HCT116 (cell line): ENCODE measurements around the gene LIX1. TPM values are rescaled to one million over a fixed set of nuclear protein-coding genes. Genes with fewer than 3 reads are reported as not detected.

Source experiments
- ATAC-seq: fragments of 200-7000 bp; cut with Tn5 transposase; 2 replicates; pipeline ENCODE4 v1.9.1; 2020; ENCODE audit warnings: mild to moderate bottlenecking, moderate library complexity
- BruUV-seq: library from RNA; stranded (reverse); fragments of 400-500 nt; replicated peaks from 2 replicates; lab custom pipeline; 2021; lab: Mats Ljungman, UMichigan
- CTCF ChIA-PET: fragments of 300-600 bp; sonication (Branson Sonifier 250); formaldehyde crosslinking; loops from one replicate; lab custom pipeline; 2021; ENCODE audit warnings: antibody characterized with exemption; lab: Charles Lee
- POLR2A ChIA-PET: fragments of 300-600, 350-600 bp; sonication (Branson Sonifier 250); formaldehyde crosslinking; loops from one replicate; lab custom pipeline; 2021; ENCODE audit warnings: antibody characterized with exemption; lab: Charles Lee
- RAD21 ChIA-PET, 2 experiments: fragments of 300-600 bp; sonication (Branson Sonifier 250); formaldehyde crosslinking; loops; one replicate each; lab custom pipeline; 2023; ENCODE audit warnings: low total read pairs in 2 of 2; ENCODE audit not compliant: uncharacterized antibody in 2 of 2, unreplicated experiment in 2 of 2, low non-redundant PET in 1 of 2; lab: Charles Lee
- DNase-seq: peaks from one replicate; pipeline ENCODE4 v3.0.0-alpha.2; 2010; ENCODE audit warnings: low read depth, low spot score
- H2AFZ ChIP-seq: fragments of 200-600 bp; shearing (Covaris generic), sonication (generic); 2 replicates; pipeline ENCODE4 v1.6.1; 2017; ENCODE audit warnings: low read depth, mixed run types, mixed read lengths, antibody characterized with exemption, low read length; ENCODE audit not compliant: poor library complexity, severe bottlenecking
- H3K27ac ChIP-seq: 2 replicates; pipeline ENCODE4 v1.5.1; 2012; ENCODE audit warnings: low read depth, low read length
- H3K27me3 ChIP-seq: fragments of 200-600 bp; sonication (generic); 2 replicates; pipeline ENCODE4 v1.6.1; 2016; ENCODE audit warnings: mixed run types, low read length, mixed read lengths; ENCODE audit not compliant: insufficient read depth
- H3K36me3 ChIP-seq, 2 experiments: fragments of 200-500 bp in 1 of 2; fragments of 200-600 bp in 1 of 2; sonication (Bioruptor generic) in 1 of 2; sonication (generic) in 1 of 2; 2 replicates each; pipeline versions ENCODE4 v1.5.1 to v1.6.1; 2014 to 2016; ENCODE audit warnings: low read length in 2 of 2, inconsistent platforms in 1 of 2, mixed read lengths in 1 of 2, mixed run types in 1 of 2; ENCODE audit not compliant: insufficient read depth in 2 of 2, control insufficient read depth in 1 of 2
- H3K4me1 ChIP-seq, 2 experiments: fragments of 200-600 bp in 1 of 2; sonication (generic) in 1 of 2; 2 replicates each; pipeline versions ENCODE4 v1.5.1 to v1.6.1; 2012 to 2017; ENCODE audit warnings: low read length in 2 of 2, inconsistent platforms in 1 of 2, mild to moderate bottlenecking in 1 of 2, mixed read lengths in 1 of 2, mixed run types in 1 of 2, moderate library complexity in 1 of 2; ENCODE audit not compliant: insufficient read depth in 2 of 2, control insufficient read depth in 1 of 2
- H3K4me2 ChIP-seq: fragments of 200-600 bp; sonication (generic); 2 replicates; pipeline ENCODE4 v1.6.1; 2017; ENCODE audit warnings: mixed run types, low read length, mixed read lengths
- H3K4me3 ChIP-seq, 2 experiments: fragments of 200-600 bp in 1 of 2; sonication (generic) in 1 of 2; replicated peaks in 1 of 2; 2 replicates each; pipeline ENCODE4 v1.5.1; 2011 to 2016; ENCODE audit warnings: low read length in 2 of 2, control low read depth in 1 of 2, low read depth in 1 of 2, mild to moderate bottlenecking in 1 of 2, mixed read lengths in 1 of 2, mixed run types in 1 of 2
- H3K79me2 ChIP-seq: fragments of 200-600 bp; sonication (generic); 2 replicates; pipeline ENCODE4 v1.6.1; 2017; ENCODE audit warnings: mild to moderate bottlenecking, mixed run types, low read length, moderate library complexity, mixed read lengths; ENCODE audit not compliant: insufficient read depth
- H3K9ac ChIP-seq: fragments of 200-600 bp; sonication (generic); 2 replicates; pipeline ENCODE4 v1.6.1; 2016; ENCODE audit warnings: low read length, mixed read lengths
- H3K9me2 ChIP-seq: fragments of 200-600 bp; sonication (generic), shearing (Covaris generic); 2 replicates; pipeline ENCODE4 v1.6.1; 2017; ENCODE audit warnings: mixed run types, mild to moderate bottlenecking, moderate library complexity; ENCODE audit not compliant: insufficient read depth
- H3K9me3 ChIP-seq, 2 experiments: fragments of 200-500 bp in 1 of 2; fragments of 200-600 bp in 1 of 2; sonication (Bioruptor generic) in 1 of 2; sonication (generic) in 1 of 2; 2 replicates each; pipeline ENCODE4 v1.6.1; 2014 to 2017; ENCODE audit warnings: low read length in 2 of 2, mixed read lengths in 2 of 2, inconsistent platforms in 1 of 2, low read depth in 1 of 2, mild to moderate bottlenecking in 1 of 2, mixed run types in 1 of 2, moderate library complexity in 1 of 2; ENCODE audit not compliant: control insufficient read depth in 1 of 2, insufficient read depth in 1 of 2
- H4K20me1 ChIP-seq: fragments of 200-600 bp; sonication (generic), shearing (Covaris generic); 2 replicates; pipeline ENCODE4 v1.6.1; 2017; ENCODE audit warnings: mixed run types, mild to moderate bottlenecking, moderate library complexity; ENCODE audit not compliant: insufficient read depth
- CBX3 ChIP-seq: IDR thresholded peaks from 2 replicates; pipeline ENCODE4 v1.6.1; 2012; ENCODE audit warnings: low read depth
- EGR1 ChIP-seq: IDR thresholded peaks from 2 replicates; pipeline ENCODE4 v1.6.1; 2012; ENCODE audit warnings: low read depth
- ELF1 ChIP-seq: IDR thresholded peaks from 2 replicates; pipeline ENCODE4 v1.6.1; 2012; ENCODE audit warnings: low read depth, borderline replicate concordance
- EZH2 ChIP-seq: fragments of 200-600 bp; sonication (generic); IDR thresholded peaks from 2 replicates; pipeline ENCODE4 v1.6.1; 2017; ENCODE audit warnings: antibody characterized with exemption, mixed run types
- EZH2phosphoT487 ChIP-seq: fragments of 200-600 bp; IDR thresholded peaks from 2 replicates; pipeline ENCODE4 v1.6.1; 2018; ENCODE audit warnings: antibody characterized with exemption, borderline replicate concordance
- FOSL1 ChIP-seq: IDR thresholded peaks from 2 replicates; pipeline ENCODE4 v1.6.1; 2012; ENCODE audit warnings: low read depth
- POLR2A ChIP-seq: IDR thresholded peaks from 2 replicates; pipeline ENCODE4 v1.7.0; 2011; ENCODE audit warnings: borderline replicate concordance; ENCODE audit not compliant: insufficient read depth, insufficient read length; ENCODE audit errors: extremely low read depth
- POLR2AphosphoS5 ChIP-seq: IDR thresholded peaks from 2 replicates; pipeline ENCODE4 v1.6.1; 2011; ENCODE audit warnings: mild to moderate bottlenecking, low read depth, low read length, moderate library complexity
- RAD21 ChIP-seq: IDR thresholded peaks from 2 replicates; pipeline ENCODE4 v1.6.1; 2012; ENCODE audit warnings: low read depth, mild to moderate bottlenecking
- REST ChIP-seq: IDR thresholded peaks from 2 replicates; pipeline ENCODE4 v1.6.1; 2012; ENCODE audit warnings: low read depth
- SIN3A ChIP-seq: IDR thresholded peaks from 2 replicates; pipeline ENCODE4 v1.6.1; 2012; ENCODE audit warnings: low read depth
- SP1 ChIP-seq: IDR thresholded peaks from 2 replicates; pipeline ENCODE4 v1.6.1; 2012; ENCODE audit warnings: low read depth
- SRF ChIP-seq: IDR thresholded peaks from 2 replicates; pipeline ENCODE4 v1.6.1; 2012; ENCODE audit warnings: low read depth
- TCF7L2 ChIP-seq: IDR thresholded peaks from 2 replicates; pipeline ENCODE4 v1.7.0; 2011; ENCODE audit warnings: borderline replicate concordance, inconsistent platforms; ENCODE audit not compliant: insufficient read depth, insufficient read length; ENCODE audit errors: extremely low read depth
- YY1 ChIP-seq: IDR thresholded peaks from 2 replicates; pipeline ENCODE4 v1.6.1; 2011; ENCODE audit warnings: low read length, low read depth, moderate library complexity, mild to moderate bottlenecking; ENCODE audit not compliant: insufficient replicate concordance; ENCODE audit errors: extremely low read depth
- ZBTB33 ChIP-seq: IDR thresholded peaks from 2 replicates; pipeline ENCODE4 v1.6.1; 2011; ENCODE audit warnings: mild to moderate bottlenecking, low read length, moderate library complexity; ENCODE audit not compliant: insufficient replicate concordance; ENCODE audit errors: extremely low read depth
- ZFX ChIP-seq: fragments of 450-650 bp; IDR thresholded peaks from 2 replicates; pipeline ENCODE4 v1.6.1; 2017
- intact Hi-C: fragments of 100-400 bp; cut with micrococcal nuclease; formaldehyde crosslinking; loops from 2 replicates; pipeline ENCODE4 v1.10.0; 2022
- total RNA-seq: library from RNA; stranded (reverse); gene quantifications from one replicate; pipeline ENCODE4 v1.2.1, GENCODE V29; 2021; ENCODE audit not compliant: unreplicated experiment
- TF ChIP-seq, protein P1 (sequence below): IDR thresholded peaks from 2 replicates; pipeline ENCODE4 v1.6.1; 2012
- TF ChIP-seq, protein P2 (sequence below), 3 experiments: fragments of 200-600 bp in 1 of 3; sonication (generic) in 1 of 3; IDR thresholded peaks in 2 of 3; conservative IDR thresholded peaks in 1 of 3; 2 replicates each; pipeline ENCODE4 v1.5.1; 2012 to 2017; ENCODE audit warnings: low read depth in 2 of 3, low read length in 2 of 3, antibody characterized with exemption in 1 of 3, borderline replicate concordance in 1 of 3, control low read depth in 1 of 3, mild to moderate bottlenecking in 1 of 3, mixed read lengths in 1 of 3, mixed run types in 1 of 3, moderate library complexity in 1 of 3; ENCODE audit not compliant: insufficient read depth in 1 of 3
- TF ChIP-seq, protein P3 (sequence below): IDR thresholded peaks from 2 replicates; pipeline ENCODE4 v1.6.1; 2012

The LIX1 gene
- total RNA-seq, 1 experiment from 2014 or later: not detected

DNA sequence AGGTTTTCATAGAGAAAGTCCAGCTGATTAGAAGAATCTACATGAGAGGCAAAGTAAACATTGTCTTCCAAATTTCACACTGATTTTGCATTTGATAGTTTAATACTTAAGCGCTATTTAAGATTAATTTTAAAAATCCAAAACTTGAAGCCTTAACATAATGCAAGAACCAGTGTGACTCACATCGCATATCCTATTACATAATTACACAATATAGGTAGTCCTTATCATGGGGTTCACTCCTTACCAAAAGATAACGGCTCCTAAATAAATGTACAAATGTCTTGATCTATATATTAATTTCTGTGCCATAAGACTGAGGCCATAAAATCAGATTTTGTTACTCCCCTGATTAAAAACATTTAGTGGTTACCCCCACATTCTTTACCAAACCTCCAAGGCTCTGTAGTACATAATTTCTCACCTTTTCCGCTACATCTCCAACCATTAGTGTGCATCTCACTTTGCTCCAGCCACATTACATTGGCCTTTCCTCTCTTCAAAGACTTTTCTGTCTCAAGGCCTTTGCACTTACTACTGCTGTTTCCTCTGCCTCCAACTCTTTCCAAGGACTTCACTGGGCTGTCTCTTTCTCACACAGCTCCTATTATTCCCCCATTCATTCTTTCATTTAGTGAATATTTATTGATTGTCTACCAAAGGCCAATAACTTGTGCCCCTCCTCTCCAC, 39.6 kb upstream of the LIX1 start:
- Histone ChIP-seq H3K9me3 (no peaks in the 10 kb centered on the region), H3K36me3 (peaks cover 15 to 16% of the 10 kb centered on the region in 2 experiments), H3K4me2 (peak overlapping the region; percentile 87), H3K9me2 (no peaks in the 10 kb centered on the region), H3K9ac (peak overlapping the region; percentile 83), H3K4me1 (peaks cover 6 to 18% of the 10 kb centered on the region in 2 experiments), H3K79me2 (peaks cover 40% of the 10 kb centered on the region), H2AFZ (no peak overlapping the region), H4K20me1 (peaks cover 4% of the 10 kb centered on the region; the same call in 1 of the 2 replicates), H3K4me3 (peak overlapping the region; percentile 96), H3K27me3 (no peaks in the 10 kb centered on the region), H3K27ac (no peak overlapping the region)
- BruUV-seq: no TSS peak
- ATAC-seq (no peak), DNase-seq (no peak)
- ChIA-PET CTCF (no interaction called here), POLR2A (no interaction called here), RAD21 (no interaction called here)
- TF ChIP-seq SIN3A (no peak), YY1 (no peak), EZH2 (no peak), EZH2phosphoT487 (no peak), TCF7L2 (no peak), SRF (no peak), RAD21 (no peak), ZFX (no peak), ELF1 (no peak), POLR2AphosphoS5 (no peak), CBX3 (no peak), SP1 (no peak), REST (no peak), ZBTB33 (no peak), POLR2A (no peak), EGR1 (no peak), FOSL1 (no peak)
- TF ChIP-seq, protein P1, sequence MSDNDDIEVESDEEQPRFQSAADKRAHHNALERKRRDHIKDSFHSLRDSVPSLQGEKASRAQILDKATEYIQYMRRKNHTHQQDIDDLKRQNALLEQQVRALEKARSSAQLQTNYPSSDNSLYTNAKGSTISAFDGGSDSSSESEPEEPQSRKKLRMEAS: no peak
- TF ChIP-seq, protein P2, sequence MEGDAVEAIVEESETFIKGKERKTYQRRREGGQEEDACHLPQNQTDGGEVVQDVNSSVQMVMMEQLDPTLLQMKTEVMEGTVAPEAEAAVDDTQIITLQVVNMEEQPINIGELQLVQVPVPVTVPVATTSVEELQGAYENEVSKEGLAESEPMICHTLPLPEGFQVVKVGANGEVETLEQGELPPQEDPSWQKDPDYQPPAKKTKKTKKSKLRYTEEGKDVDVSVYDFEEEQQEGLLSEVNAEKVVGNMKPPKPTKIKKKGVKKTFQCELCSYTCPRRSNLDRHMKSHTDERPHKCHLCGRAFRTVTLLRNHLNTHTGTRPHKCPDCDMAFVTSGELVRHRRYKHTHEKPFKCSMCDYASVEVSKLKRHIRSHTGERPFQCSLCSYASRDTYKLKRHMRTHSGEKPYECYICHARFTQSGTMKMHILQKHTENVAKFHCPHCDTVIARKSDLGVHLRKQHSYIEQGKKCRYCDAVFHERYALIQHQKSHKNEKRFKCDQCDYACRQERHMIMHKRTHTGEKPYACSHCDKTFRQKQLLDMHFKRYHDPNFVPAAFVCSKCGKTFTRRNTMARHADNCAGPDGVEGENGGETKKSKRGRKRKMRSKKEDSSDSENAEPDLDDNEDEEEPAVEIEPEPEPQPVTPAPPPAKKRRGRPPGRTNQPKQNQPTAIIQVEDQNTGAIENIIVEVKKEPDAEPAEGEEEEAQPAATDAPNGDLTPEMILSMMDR (IDR thresholded peaks at IDR 0.05 in 2 of 3, conservative IDR thresholded peaks at IDR 0.05 in 1 of 3; ENCODE audit: borderline replicate concordance in 1 of 3, insufficient read depth in 1 of 3, low read depth in 2 of 3, low read length in 2 of 3): no peak
- TF ChIP-seq, protein P3, sequence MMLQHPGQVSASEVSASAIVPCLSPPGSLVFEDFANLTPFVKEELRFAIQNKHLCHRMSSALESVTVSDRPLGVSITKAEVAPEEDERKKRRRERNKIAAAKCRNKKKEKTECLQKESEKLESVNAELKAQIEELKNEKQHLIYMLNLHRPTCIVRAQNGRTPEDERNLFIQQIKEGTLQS: no peak
- intact Hi-C loops: loop anchor here (2.0 kb wide), 1 partner anchor 1591 kb away; the partner anchor contains the start of gene RGMB
